ENCODE data around the gene KAZN. TPM values are rescaled to one million over a fixed set of nuclear protein-coding genes. Genes with fewer than 3 reads are reported as not detected.

Gene KAZN
- total and polyA plus RNA-seq, 2 experiments from 2014 or later, result 7.9 to 15.6 TPM

DNA sequence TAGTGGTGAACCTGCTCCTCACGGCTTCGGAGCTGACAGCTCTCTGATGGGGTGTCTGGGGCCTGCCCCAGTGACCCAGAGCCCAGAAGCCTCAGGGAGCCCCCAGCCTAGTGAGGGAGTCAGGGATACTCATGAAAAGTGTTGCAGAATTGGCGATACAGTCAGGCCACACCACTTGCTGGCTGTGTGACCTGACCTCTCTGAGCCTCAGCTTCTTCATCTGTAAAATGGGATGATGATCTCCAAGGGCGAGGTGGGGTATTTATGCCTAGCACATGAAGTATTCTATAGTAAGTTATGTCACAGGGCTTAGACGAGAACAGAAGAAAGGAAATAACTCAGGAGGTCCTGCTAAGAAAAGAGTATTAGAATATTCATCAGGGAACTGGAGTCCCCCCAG, 556.7 kb downstream of the KAZN start:
- no peak for DNase-seq (ENCODE audit: low spot score)
- peaks cover 67% of the 10 kb centered on the region for H3K4me1 ChIP-seq (ENCODE audit: insufficient read depth)
- no peaks in the 10 kb centered on the region for H3K27me3 ChIP-seq
- H3K4me3 ChIP-seq, result no peak overlapping the region
- peak overlapping the region; percentile 95 for H3K4me2 ChIP-seq
- H3K9me3 ChIP-seq (ENCODE audit: low read depth), result no peaks in the 10 kb centered on the region
- 89% methylated on average over 5 of the region's 5 CpGs for WGBS (ENCODE audit: low lambda C conversion rate, missing lambda C conversion rate)
- TF ChIP-seq EZH2phosphoT487 (IDR thresholded peaks at IDR 0.05; ENCODE audit: low read depth, severe bottlenecking, unreplicated experiment) (no peak), EZH2 (IDR thresholded peaks at IDR 0.05; ENCODE audit: borderline replicate concordance) (no peak)
- TF ChIP-seq, protein P1, sequence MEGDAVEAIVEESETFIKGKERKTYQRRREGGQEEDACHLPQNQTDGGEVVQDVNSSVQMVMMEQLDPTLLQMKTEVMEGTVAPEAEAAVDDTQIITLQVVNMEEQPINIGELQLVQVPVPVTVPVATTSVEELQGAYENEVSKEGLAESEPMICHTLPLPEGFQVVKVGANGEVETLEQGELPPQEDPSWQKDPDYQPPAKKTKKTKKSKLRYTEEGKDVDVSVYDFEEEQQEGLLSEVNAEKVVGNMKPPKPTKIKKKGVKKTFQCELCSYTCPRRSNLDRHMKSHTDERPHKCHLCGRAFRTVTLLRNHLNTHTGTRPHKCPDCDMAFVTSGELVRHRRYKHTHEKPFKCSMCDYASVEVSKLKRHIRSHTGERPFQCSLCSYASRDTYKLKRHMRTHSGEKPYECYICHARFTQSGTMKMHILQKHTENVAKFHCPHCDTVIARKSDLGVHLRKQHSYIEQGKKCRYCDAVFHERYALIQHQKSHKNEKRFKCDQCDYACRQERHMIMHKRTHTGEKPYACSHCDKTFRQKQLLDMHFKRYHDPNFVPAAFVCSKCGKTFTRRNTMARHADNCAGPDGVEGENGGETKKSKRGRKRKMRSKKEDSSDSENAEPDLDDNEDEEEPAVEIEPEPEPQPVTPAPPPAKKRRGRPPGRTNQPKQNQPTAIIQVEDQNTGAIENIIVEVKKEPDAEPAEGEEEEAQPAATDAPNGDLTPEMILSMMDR (IDR thresholded peaks at IDR 0.05; ENCODE audit: poor library complexity), result no peak
- H3K9me2 ChIP-seq (replicated peaks; ENCODE audit: insufficient read depth), result no peaks in the 10 kb centered on the region
- H3K36me3 ChIP-seq (replicated peaks; ENCODE audit: insufficient read depth, low read depth), result no peaks in the 10 kb centered on the region
- no peak overlapping the region for H2AFZ ChIP-seq
- H3K79me2 ChIP-seq, result peaks cover 65% of the 10 kb centered on the region
- H4K20me1 ChIP-seq (ENCODE audit: insufficient read depth, poor library complexity, severe bottlenecking), result peaks cover 10% of the 10 kb centered on the region
- H3K27ac ChIP-seq, result peak overlapping the region; percentile 82

DNA sequence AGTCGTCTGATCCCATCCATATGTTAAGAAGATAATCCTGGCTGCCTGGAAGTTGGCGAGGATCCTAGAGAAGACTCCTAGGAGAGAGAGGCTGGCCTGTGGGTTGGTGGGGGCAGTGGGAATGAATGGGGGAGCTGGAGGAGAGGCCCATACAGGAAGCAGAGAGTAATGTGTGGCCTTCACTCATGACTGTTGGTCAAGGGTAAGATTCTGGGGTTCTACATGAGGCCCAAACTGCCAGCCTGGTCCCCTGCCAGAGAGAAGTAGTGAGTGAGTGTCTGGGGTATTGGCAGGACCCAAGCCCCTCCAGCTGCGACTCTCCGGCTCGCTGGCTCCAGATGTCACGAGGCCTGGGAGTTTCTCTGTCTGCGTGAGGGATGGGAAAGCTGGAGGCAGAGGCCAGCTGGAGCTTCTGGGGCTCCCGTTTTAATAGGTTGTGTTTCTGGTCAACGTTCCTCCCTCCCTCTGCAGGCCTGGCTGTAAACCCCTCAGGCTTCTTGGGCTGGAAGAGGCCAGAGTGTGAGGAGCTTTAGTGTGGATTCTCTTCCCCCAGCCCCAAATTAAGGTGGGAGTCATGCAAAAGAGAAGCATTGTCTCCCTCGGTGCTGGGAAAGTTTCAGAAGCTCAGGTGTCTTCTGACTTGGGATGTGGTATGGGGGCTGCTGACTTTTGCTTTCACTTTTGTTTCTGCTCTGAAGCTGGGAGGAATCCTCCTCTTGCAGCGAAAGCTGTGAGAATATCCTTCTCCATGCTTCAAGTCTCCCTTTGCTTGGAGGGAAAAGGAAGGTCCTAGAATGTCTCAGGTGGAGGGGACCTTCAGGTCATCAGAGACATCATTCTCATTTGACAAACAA, 557.6 kb downstream of the KAZN start:
- Histone ChIP-seq H2AFZ (no peak overlapping the region), H3K4me1 (ENCODE audit: insufficient read depth) (peaks cover 65% of the 10 kb centered on the region), H3K27ac (peak overlapping the region; percentile 82), H3K27me3 (no peaks in the 10 kb centered on the region), H3K4me2 (peak overlapping the region; percentile 95), H3K9me2 (replicated peaks; ENCODE audit: insufficient read depth) (no peaks in the 10 kb centered on the region), H3K9me3 (ENCODE audit: low read depth) (no peaks in the 10 kb centered on the region), H3K4me3 (no peak overlapping the region), H4K20me1 (ENCODE audit: insufficient read depth, poor library complexity, severe bottlenecking) (peaks cover 10% of the 10 kb centered on the region), H3K36me3 (replicated peaks; ENCODE audit: insufficient read depth, low read depth) (no peaks in the 10 kb centered on the region), H3K79me2 (peaks cover 70% of the 10 kb centered on the region)
- TF ChIP-seq EZH2phosphoT487 (IDR thresholded peaks at IDR 0.05; ENCODE audit: low read depth, severe bottlenecking, unreplicated experiment) (no peak), EZH2 (IDR thresholded peaks at IDR 0.05; ENCODE audit: borderline replicate concordance) (no peak)
- TF ChIP-seq, protein P1 (IDR thresholded peaks at IDR 0.05; ENCODE audit: poor library complexity), result no peak
- 49% methylated on average over 11 of the region's 11 CpGs for WGBS (ENCODE audit: low lambda C conversion rate, missing lambda C conversion rate)
- DNase-seq (ENCODE audit: low spot score), result no peak

DNA sequence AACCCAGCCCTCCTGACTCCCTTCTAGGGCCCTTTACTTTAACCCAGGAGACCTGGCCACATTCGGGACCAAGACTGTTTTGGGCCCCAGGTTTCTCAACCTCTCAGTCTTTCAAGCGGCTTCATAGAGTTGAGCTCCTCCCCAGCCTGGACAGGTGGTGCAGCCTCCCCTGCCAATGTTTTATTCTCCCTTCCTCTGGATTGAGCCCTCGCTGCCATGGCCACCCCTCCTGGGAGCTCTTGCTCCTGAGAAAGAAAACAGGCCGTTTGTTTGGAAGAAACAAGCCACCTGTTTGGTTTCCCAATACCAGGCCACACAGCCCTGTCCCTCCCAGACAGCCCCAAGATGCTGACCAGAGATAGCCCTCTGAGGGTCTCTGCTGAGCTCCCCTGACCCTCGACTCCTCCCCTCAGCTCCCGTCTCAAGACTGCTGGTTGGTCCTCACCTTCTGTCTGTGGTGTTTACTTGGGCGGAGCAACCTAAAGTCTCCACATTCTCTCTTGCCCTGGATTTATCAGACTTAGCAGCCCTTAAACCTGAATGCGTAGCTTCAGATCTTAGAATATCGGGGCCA, 558.4 kb downstream of the KAZN start:
- H3K4me2 ChIP-seq, result peak overlapping the region; percentile 95
- no peak overlapping the region for H3K4me3 ChIP-seq
- H3K9me2 ChIP-seq (replicated peaks; ENCODE audit: insufficient read depth), result no peaks in the 10 kb centered on the region
- peaks cover 58% of the 10 kb centered on the region for H3K4me1 ChIP-seq (ENCODE audit: insufficient read depth)
- WGBS (ENCODE audit: low lambda C conversion rate, missing lambda C conversion rate), result 59% methylated on average over 9 of the region's 9 CpGs
- H2AFZ ChIP-seq, result no peak overlapping the region
- DNase-seq (ENCODE audit: low spot score), result no peak
- peaks cover 78% of the 10 kb centered on the region for H3K79me2 ChIP-seq
- peak overlapping the region; percentile 82 for H3K27ac ChIP-seq
- H3K36me3 ChIP-seq (replicated peaks; ENCODE audit: insufficient read depth, low read depth), result no peaks in the 10 kb centered on the region
- TF ChIP-seq EZH2phosphoT487 (IDR thresholded peaks at IDR 0.05; ENCODE audit: low read depth, severe bottlenecking, unreplicated experiment), result no peak
- no peaks in the 10 kb centered on the region for H3K9me3 ChIP-seq (ENCODE audit: low read depth)
- peaks cover 10% of the 10 kb centered on the region for H4K20me1 ChIP-seq (ENCODE audit: insufficient read depth, poor library complexity, severe bottlenecking)
- no peaks in the 10 kb centered on the region for H3K27me3 ChIP-seq
